ENCODE measurements around the gene NCOR2. TPM values are rescaled to one million over a fixed set of nuclear protein-coding genes. Genes with fewer than 3 reads are reported as not detected.
"Not testable (repeated sequence)": the region's sequence is repeated elsewhere in the genome, so short reads cannot be mapped to it uniquely, and the experiment has no call there.

The NCOR2 gene
- total and polyA plus RNA-seq, 2 donors (not counting 3 experiments of a cell fraction or from before 2014, with no cell fraction given), result 26.5 to 241 TPM

DNA sequence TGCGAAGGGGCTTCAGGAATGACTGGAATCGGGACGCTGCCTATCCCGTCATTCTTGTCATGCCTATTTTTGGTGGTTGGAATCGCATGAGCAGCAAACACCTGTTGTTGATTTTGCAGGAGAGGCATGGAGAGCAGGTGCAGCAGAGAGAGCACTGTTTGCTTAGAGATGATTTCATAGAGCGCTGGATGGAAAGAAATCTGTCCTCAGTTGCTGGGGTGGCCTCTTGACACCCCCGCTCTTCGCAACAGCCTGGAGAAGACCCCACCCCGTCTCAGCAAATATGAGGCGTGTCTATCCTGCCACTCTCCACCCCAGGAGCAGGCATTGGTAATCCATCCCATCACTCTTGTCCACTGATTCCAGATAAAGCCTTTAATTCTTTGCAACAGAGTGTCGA is 19.3 kb upstream of the NCOR2 start:
- BruUV-seq (replicated peaks), result no TSS peak
- no peak overlapping the region for H2AFZ ChIP-seq (ENCODE audit: low read depth, low read length)
- H3K4me1 ChIP-seq (ENCODE audit: control insufficient read depth, extremely low read depth, insufficient read depth, low read length), result peaks cover 21% of the 10 kb centered on the region
- H3K79me2 ChIP-seq (ENCODE audit: control insufficient read depth, insufficient read depth, low read length), result no peaks in the 10 kb centered on the region
- H3K9me1 ChIP-seq (replicated peaks; ENCODE audit: control insufficient read depth, extremely low read depth, insufficient read depth, low read length), result no peaks in the 10 kb centered on the region
- CTCF ChIA-PET, result no interaction called here
- TF ChIP-seq POLR2AphosphoS5 (IDR thresholded peaks at IDR 0.05; ENCODE audit: insufficient read depth, low read depth, low read length), result no peak
- TF ChIP-seq FOS (IDR thresholded peaks at IDR 0.05; ENCODE audit: borderline replicate concordance, insufficient read depth, low read length), result no peak
- no peak for TF ChIP-seq EZH2 (IDR thresholded peaks at IDR 0.05; ENCODE audit: borderline replicate concordance, low read depth, low read length, severe bottlenecking)
- TF ChIP-seq MYC (IDR thresholded peaks at IDR 0.05; ENCODE audit: low read depth, low read length), result no peak
- TF ChIP-seq, protein P1, sequence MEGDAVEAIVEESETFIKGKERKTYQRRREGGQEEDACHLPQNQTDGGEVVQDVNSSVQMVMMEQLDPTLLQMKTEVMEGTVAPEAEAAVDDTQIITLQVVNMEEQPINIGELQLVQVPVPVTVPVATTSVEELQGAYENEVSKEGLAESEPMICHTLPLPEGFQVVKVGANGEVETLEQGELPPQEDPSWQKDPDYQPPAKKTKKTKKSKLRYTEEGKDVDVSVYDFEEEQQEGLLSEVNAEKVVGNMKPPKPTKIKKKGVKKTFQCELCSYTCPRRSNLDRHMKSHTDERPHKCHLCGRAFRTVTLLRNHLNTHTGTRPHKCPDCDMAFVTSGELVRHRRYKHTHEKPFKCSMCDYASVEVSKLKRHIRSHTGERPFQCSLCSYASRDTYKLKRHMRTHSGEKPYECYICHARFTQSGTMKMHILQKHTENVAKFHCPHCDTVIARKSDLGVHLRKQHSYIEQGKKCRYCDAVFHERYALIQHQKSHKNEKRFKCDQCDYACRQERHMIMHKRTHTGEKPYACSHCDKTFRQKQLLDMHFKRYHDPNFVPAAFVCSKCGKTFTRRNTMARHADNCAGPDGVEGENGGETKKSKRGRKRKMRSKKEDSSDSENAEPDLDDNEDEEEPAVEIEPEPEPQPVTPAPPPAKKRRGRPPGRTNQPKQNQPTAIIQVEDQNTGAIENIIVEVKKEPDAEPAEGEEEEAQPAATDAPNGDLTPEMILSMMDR (IDR thresholded peaks at IDR 0.05; ENCODE audit: extremely low read depth in 1 of 2, insufficient read depth in 1 of 2, low read depth in 1 of 2, low read length in 2 of 2), result no peak
- no peak for TF ChIP-seq POLR2A (IDR thresholded peaks at IDR 0.05; ENCODE audit: low read depth, low read length)
- H3K36me3 ChIP-seq (ENCODE audit: control insufficient read depth in 2 of 2, extremely low read depth in 1 of 2, insufficient read depth in 2 of 2, low read length in 2 of 2), result no peaks in the 10 kb centered on the region
- H3K9me3 ChIP-seq (replicated peaks; ENCODE audit: control insufficient read depth, insufficient read depth, low read length), result no peaks in the 10 kb centered on the region
- DNase-seq (ENCODE audit: low read depth, low spot score) (no peak), FAIRE-seq (no peak)
- H3K9ac ChIP-seq (replicated peaks; ENCODE audit: extremely low read depth, insufficient read depth, low read length), result no peak overlapping the region
- no peak overlapping the region for H3K4me3 ChIP-seq (replicated peaks in 1 of 3; ENCODE audit: insufficient read depth in 1 of 3, low read depth in 1 of 3, low read length in 3 of 3)
- no peak overlapping the region for H3K27ac ChIP-seq (ENCODE audit: insufficient read depth, low read depth, low read length)
- dilution Hi-C loops (cut with MboI; ENCODE audit: extremely low pct_ligation_motif_present, low sequenced_read_pairs) (no loop called here), intact Hi-C loops (cut with micrococcal nuclease) (no loop called here)
- POLR2A ChIA-PET, result no interaction called here
- no peaks in the 10 kb centered on the region for H4K20me1 ChIP-seq (replicated peaks; ENCODE audit: control insufficient read depth, extremely low read depth, insufficient read depth, low read length)
- H3K27me3 ChIP-seq (ENCODE audit: control insufficient read depth in 2 of 2, insufficient read depth in 2 of 2, low read length in 2 of 2), result no peaks in the 10 kb centered on the region
- H3K4me2 ChIP-seq (ENCODE audit: insufficient read depth, low read length), result no peak overlapping the region

DNA sequence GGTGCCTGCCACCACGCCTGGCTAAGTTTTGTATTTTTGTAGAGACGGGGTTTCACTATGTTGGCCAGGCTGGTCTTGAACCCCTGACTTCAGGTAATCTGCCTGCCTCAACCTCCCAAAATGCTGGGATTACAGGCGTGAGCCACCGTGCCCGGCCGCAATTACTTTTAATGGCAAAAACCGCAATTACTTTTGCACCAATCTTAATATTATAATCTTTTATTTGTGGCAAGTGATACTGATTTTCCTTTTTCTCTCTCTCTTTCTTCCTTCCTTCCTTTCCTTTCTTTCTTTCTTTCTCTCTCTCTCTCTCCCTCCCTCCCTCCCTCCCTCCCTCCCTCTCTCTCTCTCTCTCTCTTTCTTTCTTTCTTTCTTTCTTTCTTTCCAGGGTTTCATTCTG is 17.1 kb upstream of the NCOR2 start:
- dilution Hi-C loops (cut with MboI; ENCODE audit: extremely low pct_ligation_motif_present, low sequenced_read_pairs); H4K20me1 ChIP-seq (replicated peaks; ENCODE audit: control insufficient read depth, extremely low read depth, insufficient read depth, low read length); POLR2A ChIA-PET; H3K9me1 ChIP-seq (replicated peaks; ENCODE audit: control insufficient read depth, extremely low read depth, insufficient read depth, low read length); FAIRE-seq; H3K4me3 ChIP-seq (replicated peaks in 1 of 3; ENCODE audit: insufficient read depth in 1 of 3, low read depth in 1 of 3, low read length in 3 of 3); H3K27me3 ChIP-seq (ENCODE audit: control insufficient read depth in 2 of 2, insufficient read depth in 2 of 2, low read length in 2 of 2); H3K36me3 ChIP-seq (ENCODE audit: control insufficient read depth in 2 of 2, extremely low read depth in 1 of 2, insufficient read depth in 2 of 2, low read length in 2 of 2); H3K9ac ChIP-seq (replicated peaks; ENCODE audit: extremely low read depth, insufficient read depth, low read length); H3K79me2 ChIP-seq (ENCODE audit: control insufficient read depth, insufficient read depth, low read length); H2AFZ ChIP-seq (ENCODE audit: low read depth, low read length); DNase-seq (ENCODE audit: low read depth, low spot score); H3K27ac ChIP-seq (ENCODE audit: insufficient read depth, low read depth, low read length); BruUV-seq (replicated peaks); H3K9me3 ChIP-seq (replicated peaks; ENCODE audit: control insufficient read depth, insufficient read depth, low read length); H3K4me2 ChIP-seq (ENCODE audit: insufficient read depth, low read length): not testable (repeated sequence)
- H3K4me1 ChIP-seq (ENCODE audit: control insufficient read depth, extremely low read depth, insufficient read depth, low read length), result peaks cover 20% of the 10 kb centered on the region
- CTCF ChIA-PET, result interaction anchor here (0.6 kb wide), 1 partner anchor 10 kb away, joined by 3 read pairs; no protein-coding TSS in a partner anchor
- intact Hi-C loops (cut with micrococcal nuclease), result loop anchor here (5.0 kb wide), 1 partner anchor 163 kb away; no protein-coding TSS in a partner anchor
